Common myeloid progenitor, CD34-positive (primary cell): ENCODE data around the gene GTF2IRD1.
"Not testable (repeated sequence)": the region's sequence is repeated elsewhere in the genome, so short reads cannot be mapped to it uniquely, and the experiment has no call there.

Experiments
- CTCF ChIA-PET: fragments of 350-600 bp; sonication (Branson Sonifier 250); formaldehyde crosslinking; loops from one replicate; lab custom pipeline; 2021; ENCODE audit warnings: antibody characterized with exemption; lab: Charles Lee
- POLR2A ChIA-PET: fragments of 350-600 bp; sonication (Branson Sonifier 250); formaldehyde crosslinking; loops from one replicate; lab custom pipeline; 2021; ENCODE audit warnings: antibody characterized with exemption; lab: Charles Lee
- DNase-seq, 3 donors: peaks; one replicate each; pipeline versions ENCODE4 v3.0.0 to v3.0.0-alpha.2; 2013
- H3K27ac ChIP-seq, 2 experiments: 1 replicate in 1 of 2; 2 replicates in 1 of 2; pipeline ENCODE4 v1.7.0; 2013; ENCODE audit warnings: inconsistent platforms in 2 of 2, low read length in 2 of 2, mild to moderate bottlenecking in 2 of 2, low read depth in 1 of 2, moderate library complexity in 1 of 2; ENCODE audit not compliant: severe bottlenecking in 2 of 2, insufficient read depth in 1 of 2, poor library complexity in 1 of 2
- H3K27me3 ChIP-seq, 5 experiments: replicated peaks in 2 of 5; 1 replicate in 3 of 5; 2 replicates in 2 of 5; pipeline versions ENCODE4 v1.6.1 to v1.7.0; 2013; ENCODE audit warnings: low read length in 4 of 5, mild to moderate bottlenecking in 2 of 5, moderate library complexity in 2 of 5, inconsistent platforms in 1 of 5; ENCODE audit not compliant: insufficient read depth in 5 of 5, control insufficient read depth in 4 of 5
- H3K36me3 ChIP-seq, 4 experiments: 1 replicate in 2 of 4; 2 replicates in 2 of 4; pipeline versions ENCODE4 v1.6.1 to v1.7.0; 2013; ENCODE audit warnings: low read length in 3 of 4, control low read depth in 1 of 4, mild to moderate bottlenecking in 1 of 4; ENCODE audit not compliant: control insufficient read depth in 4 of 4, insufficient read depth in 4 of 4
- H3K4me1 ChIP-seq, 4 experiments: 1 replicate in 3 of 4; 2 replicates in 1 of 4; pipeline versions ENCODE4 v1.6.1 to v1.7.1; 2013; ENCODE audit warnings: low read length in 3 of 4, mild to moderate bottlenecking in 3 of 4, control low read depth in 1 of 4, inconsistent platforms in 1 of 4, moderate library complexity in 1 of 4; ENCODE audit not compliant: control insufficient read depth in 4 of 4, insufficient read depth in 4 of 4; ENCODE audit errors: control extremely low read depth in 1 of 4
- H3K4me3 ChIP-seq, 7 experiments: 1 replicate in 4 of 7; 2 replicates in 3 of 7; pipeline versions ENCODE4 v1.5.1 to v1.7.0; 2013; ENCODE audit warnings: mild to moderate bottlenecking in 7 of 7, low read length in 6 of 7, moderate library complexity in 6 of 7, inconsistent platforms in 2 of 7, low read depth in 2 of 7, control low read depth in 1 of 7; ENCODE audit not compliant: insufficient read depth in 4 of 7, control insufficient read depth in 1 of 7; ENCODE audit errors: extremely low read depth in 1 of 7
- H3K9me3 ChIP-seq, 5 experiments: 1 replicate in 4 of 5; 2 replicates in 1 of 5; pipeline versions ENCODE4 v1.6.1 to v1.7.1; 2013; ENCODE audit warnings: low read length in 4 of 5, mild to moderate bottlenecking in 2 of 5, inconsistent platforms in 1 of 5, low read depth in 1 of 5, moderate library complexity in 1 of 5; ENCODE audit not compliant: control insufficient read depth in 4 of 5, insufficient read depth in 2 of 5; ENCODE audit errors: control extremely low read depth in 1 of 5
- WGBS: methylation state at CpG from one replicate; pipeline ENCODE4 v1.1.5; 2013; ENCODE audit not compliant: insufficient coverage; 5-methylcytosine and 5-hydroxymethylcytosine counted together

GTF2IRD1 gene

GRCh38 chr7:74526780-74527179, 73.1 kb downstream of the GTF2IRD1 start:
- DNase-seq = no peak
- Histone ChIP-seq H3K9me3 (peaks cover 0 to 5% (median 0%) of the 10 kb centered on the region in 5 experiments), H3K27ac (no peak overlapping the region), H3K36me3 (no peaks in the 10 kb centered on the region), H3K27me3 (no peaks in the 10 kb centered on the region), H3K4me3 (no peak overlapping the region), H3K4me1 (no peaks in the 10 kb centered on the region)
- ChIA-PET CTCF (no interaction called here), POLR2A (no interaction called here)
- WGBS = 100% methylated on average over 5 of the region's 8 CpGs

GRCh38 chr7:74527842-74528241, 74.1 kb downstream of the GTF2IRD1 start:
- H3K4me1 ChIP-seq = no peaks in the 10 kb centered on the region
- H3K27ac ChIP-seq = no peak overlapping the region
- ChIA-PET CTCF (interaction anchor here (1.1 kb wide), 1 partner anchor 10 kb away, joined by 3 read pairs; no protein-coding TSS in a partner anchor), POLR2A (no interaction called here)
- H3K27me3 ChIP-seq = no peaks in the 10 kb centered on the region
- H3K36me3 ChIP-seq = no peaks in the 10 kb centered on the region
- H3K9me3 ChIP-seq = no peaks in the 10 kb centered on the region
- no peak for DNase-seq
- 98% methylated on average over 5 of the region's 7 CpGs for WGBS
- H3K4me3 ChIP-seq = no peak overlapping the region

GRCh38 chr7:74528773-74529172, 75.1 kb downstream of the GTF2IRD1 start:
- H3K27ac ChIP-seq, CTCF ChIA-PET, H3K4me1 ChIP-seq, POLR2A ChIA-PET, H3K27me3 ChIP-seq, H3K9me3 ChIP-seq, H3K36me3 ChIP-seq, DNase-seq, H3K4me3 ChIP-seq: not testable (repeated sequence)
- 99% methylated on average over 7 of the region's 7 CpGs for WGBS

GRCh38 chr7:74535951-74536356, 82.2 kb downstream of the GTF2IRD1 start:
- Histone ChIP-seq H3K4me3 (no peak overlapping the region), H3K36me3 (no peaks in the 10 kb centered on the region), H3K9me3 (no peaks in the 10 kb centered on the region), H3K4me1 (no peaks in the 10 kb centered on the region), H3K27me3 (no peaks in the 10 kb centered on the region), H3K27ac (no peak overlapping the region)
- DNase-seq = no peak
- ChIA-PET POLR2A (no interaction called here), CTCF (interaction anchor here (0.9 kb wide), 1 partner anchor 30 kb away, joined by 3 read pairs; no protein-coding TSS in a partner anchor)
- WGBS = 88% methylated on average over 13 of the region's 13 CpGs

GRCh38 chr7:74541937-74542336, 88.2 kb downstream of the GTF2IRD1 start:
- H3K36me3 ChIP-seq, DNase-seq, H3K9me3 ChIP-seq, H3K4me1 ChIP-seq, POLR2A ChIA-PET, H3K27ac ChIP-seq, H3K27me3 ChIP-seq, H3K4me3 ChIP-seq: not testable (repeated sequence)
- CTCF ChIA-PET = interaction anchor here (1.7 kb wide), 1 partner anchor 27 kb away, joined by 7 read pairs; no protein-coding TSS in a partner anchor
- 100% methylated on average over 4 of the region's 5 CpGs for WGBS

- no peaks in the 10 kb centered on the region for H3K36me3 ChIP-seq
- no peak overlapping the region for H3K27ac ChIP-seq
- WGBS = 90% methylated on average over 7 of the region's 9 CpGs
- H3K27me3 ChIP-seq = no peaks in the 10 kb centered on the region
- H3K4me3 ChIP-seq = no peak overlapping the region
- ChIA-PET POLR2A (no interaction called here), CTCF (interaction anchor here (1.7 kb wide), 1 partner anchor 27 kb away, joined by 7 read pairs; no protein-coding TSS in a partner anchor)
- peak in 2 of 3 donors; percentile 37 to 46 for DNase-seq
- H3K4me1 ChIP-seq = no peaks in the 10 kb centered on the region
- H3K9me3 ChIP-seq = peaks cover 0 to 7% (median 7%) of the 10 kb centered on the region in 5 experiments
These were observed 88.9 kb downstream of the GTF2IRD1 start for GRCh38 chr7:74542558-74543117.

GRCh38 chr7:74544706-74545469, 91.2 kb downstream of the GTF2IRD1 start:
- Histone ChIP-seq H3K27ac (no peak overlapping the region), H3K4me3 (no peak overlapping the region), H3K27me3 (no peaks in the 10 kb centered on the region), H3K4me1 (no peaks in the 10 kb centered on the region), H3K9me3 (peaks cover 0 to 7% (median 7%) of the 10 kb centered on the region in 5 experiments), H3K36me3 (no peaks in the 10 kb centered on the region)
- ChIA-PET CTCF (interaction anchor here (1.3 to 1.6 kb wide), 2 partner anchors 10 to 95 kb away, joined by 5 to 7 read pairs; no protein-coding TSS in a partner anchor), POLR2A (no interaction called here)
- peak; percentile 50 to 76 (median 67) for DNase-seq
- 87% methylated on average over 7 of the region's 12 CpGs for WGBS
